HepG2 (cell line): ENCODE results near the gene SYT1. TPM values are rescaled to one million over a fixed set of nuclear protein-coding genes. Genes with fewer than 3 reads are reported as not detected.

ENCODE experiments used
- ATAC-seq: fragments of 200-7000 bp; cut with Tn5 transposase; 3 replicates; pipeline ENCODE4 v1.9.1; 2020; ENCODE audit warnings: mild to moderate bottlenecking, moderate library complexity
- BruUV-seq: library from RNA; stranded (reverse); fragments of 400-500 nt; replicated peaks from 2 replicates; lab custom pipeline; 2021; lab: Mats Ljungman, UMichigan
- CTCF ChIA-PET: fragments of 300-600 bp; formaldehyde crosslinking; extraction: SDS; loops from one replicate; lab custom pipeline; 2021; ENCODE audit warnings: low total read pairs, inconsistent platforms, low intra/inter-chr PET ratio; lab: Yijun Ruan, JAX
- POLR2A ChIA-PET: fragments of 350-600 bp; sonication (Branson Sonifier 250); formaldehyde crosslinking; loops from one replicate; lab custom pipeline; 2020; ENCODE audit warnings: antibody characterized with exemption, inconsistent platforms; lab: Yijun Ruan, JAX
- DNase-seq: peaks from one replicate; pipeline ENCODE4 v3.0.0-alpha.2; 2015; ENCODE audit warnings: low spot score
- FAIRE-seq: peaks from 3 replicates; lab custom pipeline; 2011; peaks lifted over from hg19 to GRCh38; lab: Jason Lieb, UNC
- H2AFZ ChIP-seq: one replicate; pipeline ENCODE4 v1.6.1; 2011; ENCODE audit warnings: low read length, inconsistent platforms
- H3K27ac ChIP-seq: fragments of 300-600 bp; 3 replicates; pipeline ENCODE4 v1.8.0; 2011; ENCODE audit warnings: mixed run types, mild to moderate bottlenecking, mixed read lengths, low read length, inconsistent platforms; ENCODE audit not compliant: insufficient read depth; ENCODE audit errors: extremely low read length
- H3K27me3 ChIP-seq, 2 experiments: fragments of 200-600 bp in 1 of 2; 2 replicates in 1 of 2; 3 replicates in 1 of 2; pipeline versions ENCODE4 v1.6.0 to v1.8.0; 2011; ENCODE audit warnings: low read length in 2 of 2, mild to moderate bottlenecking in 2 of 2, moderate library complexity in 2 of 2, inconsistent platforms in 1 of 2; ENCODE audit not compliant: insufficient read depth in 2 of 2, control insufficient read depth in 1 of 2
- H3K36me3 ChIP-seq, 2 experiments: fragments of 200-600 bp in 1 of 2; replicated peaks in 1 of 2; 2 replicates in 1 of 2; 3 replicates in 1 of 2; pipeline versions ENCODE4 v1.5.1 to v1.8.0; 2011; ENCODE audit warnings: low read length in 2 of 2, inconsistent platforms in 1 of 2; ENCODE audit not compliant: insufficient read depth in 2 of 2, control insufficient read depth in 1 of 2
- H3K4me1 ChIP-seq: 2 replicates; pipeline ENCODE4 v1.5.1; 2012; ENCODE audit warnings: low read length, inconsistent platforms; ENCODE audit not compliant: insufficient read depth
- H3K4me2 ChIP-seq: 2 replicates; pipeline ENCODE4 v1.6.0; 2011; ENCODE audit warnings: low read depth, low read length, inconsistent platforms
- H3K4me3 ChIP-seq, 3 experiments: fragments of 200-600 bp in 1 of 3; sonication (generic), shearing (Covaris generic) in 1 of 3; replicated peaks in 1 of 3; 2 replicates each; pipeline ENCODE4 v1.5.1; 2011 to 2016; ENCODE audit warnings: low read length in 3 of 3, inconsistent platforms in 2 of 3, low read depth in 2 of 3, mild to moderate bottlenecking in 2 of 3, control low read depth in 1 of 3, mixed read lengths in 1 of 3; ENCODE audit not compliant: insufficient read depth in 1 of 3
- H3K79me2 ChIP-seq: one replicate; pipeline ENCODE4 v1.6.1; 2011; ENCODE audit warnings: low read length, inconsistent platforms; ENCODE audit not compliant: insufficient read depth
- H3K9ac ChIP-seq: 2 replicates; pipeline ENCODE4 v1.6.0; 2011; ENCODE audit warnings: mild to moderate bottlenecking, low read depth, low read length, inconsistent platforms; ENCODE audit not compliant: insufficient read depth
- H3K9me3 ChIP-seq: 2 replicates; pipeline ENCODE4 v1.5.1; 2012; ENCODE audit warnings: mild to moderate bottlenecking, low read length
- H4K20me1 ChIP-seq: 2 replicates; pipeline ENCODE4 v1.6.0; 2011; ENCODE audit warnings: inconsistent platforms, mild to moderate bottlenecking, low read length, moderate library complexity; ENCODE audit not compliant: insufficient read depth
- CREM ChIP-seq, 2 experiments: sonication (generic) in 1 of 2; formaldehyde crosslinking in 1 of 2; IDR thresholded peaks; 2 replicates each; pipeline versions ENCODE4 v1.4.0 to v1.6.1; 2016 to 2020; ENCODE audit warnings: antibody characterized with exemption in 1 of 2, mild to moderate bottlenecking in 1 of 2, missing genetic modification reagents in 1 of 2
- FOXM1 ChIP-seq: sonication (generic); formaldehyde crosslinking; IDR thresholded peaks from 2 replicates; pipeline ENCODE4 v1.5.0; 2020; ENCODE audit warnings: missing genetic modification reagents
- HHEX ChIP-seq: IDR thresholded peaks from 2 replicates; pipeline ENCODE4 v1.6.1; 2016; ENCODE audit warnings: control low read depth
- NKX3-1 ChIP-seq: sonication (generic); formaldehyde crosslinking; IDR thresholded peaks from 2 replicates; pipeline ENCODE4 v1.5.0; 2020; ENCODE audit warnings: missing genetic modification reagents
- TRIM22 ChIP-seq: fragments of 450-650 bp; IDR thresholded peaks from 2 replicates; pipeline ENCODE4 v1.6.1; 2017
- ZBTB2 ChIP-seq: sonication (generic); formaldehyde crosslinking; IDR thresholded peaks from 2 replicates; pipeline ENCODE4 v1.8.0; 2022; ENCODE audit warnings: low read depth, missing genetic modification reagents
- ZSCAN12 ChIP-seq: sonication (generic); formaldehyde crosslinking; IDR thresholded peaks from 2 replicates; pipeline ENCODE4 v1.9.0; 2021; ENCODE audit warnings: mild to moderate bottlenecking, missing genetic modification reagents
- WGBS: methylation state at CpG from one replicate; pipeline ENCODE4 v1.1.6; 2017; ENCODE audit warnings: low lambda C conversion rate; 5-methylcytosine and 5-hydroxymethylcytosine counted together
- in situ Hi-C: cut with HindIII; loops from 2 replicates; pipeline ENCODE4 v1.10.0; 2017; ENCODE audit warnings: low pct_unique_long_range_greater_than_20kb; ENCODE audit not compliant: extremely low pct_ligation_motif_present
- intact Hi-C: fragments of 100-400 bp; cut with micrococcal nuclease; formaldehyde crosslinking; loops from one replicate; pipeline ENCODE4 v1.10.0; 2022; ENCODE audit not compliant: unreplicated experiment
- polyA plus RNA-seq, 8 experiments: library from polyadenylated mRNA; depleted of rRNA in 3 of 8; stranded (reverse) in 7 of 8; unstranded in 1 of 8; fragments of >200 nt; fragmentation: Illumina TruSeq in 4 of 8; extraction: Trizol in 4 of 8; gene quantifications; 2 replicates each; pipeline versions ENCODE4 v1.2.1 to v1.2.3, GENCODE V29; 2011 to 2016; ENCODE audit warnings: low read depth in 4 of 8, missing spikeins in 1 of 8, mixed read lengths in 1 of 8; ENCODE audit not compliant: insufficient read depth in 1 of 8
- total RNA-seq, 5 experiments: library from RNA; depleted of rRNA; stranded (reverse); fragments of >200 nt; fragmentation: Illumina TruSeq; extraction: Trizol; gene quantifications; 2 replicates each; pipeline ENCODE4 v1.2.3, GENCODE V29; 2016; ENCODE audit warnings: low read depth in 1 of 5

The SYT1 gene
- total and polyA plus RNA-seq, 2 of the 13 experiments (the other 11 are each of a cell fraction or from before 2014, with no cell fraction given) = not detected

GRCh38 chr12:79055926-79056674 is 191.5 kb downstream of the SYT1 start:
- H3K9me3 ChIP-seq = no peaks in the 10 kb centered on the region
- TF ChIP-seq FOXM1 (CRISPR knock-in tag) = no peak
- no peak for TF ChIP-seq NKX3-1
- TF ChIP-seq TRIM22 = no peak
- TF ChIP-seq CREM (IDR thresholded peaks at IDR 0.05) = no peak
- no peak for TF ChIP-seq CREM (CRISPR knock-in tag; IDR thresholded peaks at IDR 0.05)
- no peak for TF ChIP-seq ZSCAN12
- no peak for TF ChIP-seq ZBTB2
- TF ChIP-seq HHEX (CRISPR knock-in tag) = no peak
- no peaks in the 10 kb centered on the region for H3K4me1 ChIP-seq
- DNase-seq (no peak), FAIRE-seq (no peak), ATAC-seq (no peak)
- H3K79me2 ChIP-seq = no peaks in the 10 kb centered on the region
- H3K36me3 ChIP-seq = no peaks in the 10 kb centered on the region
- H4K20me1 ChIP-seq = no peaks in the 10 kb centered on the region
- intact Hi-C loops (no loop called here), in situ Hi-C loops (no loop called here)
- BruUV-seq = no TSS peak
- H2AFZ ChIP-seq = no peak overlapping the region
- H3K4me3 ChIP-seq = no peak overlapping the region
- H3K4me2 ChIP-seq = no peak overlapping the region
- CTCF ChIA-PET = no interaction called here
- POLR2A ChIA-PET = no interaction called here
- H3K27ac ChIP-seq = no peak overlapping the region
- no peaks in the 10 kb centered on the region for H3K27me3 ChIP-seq
- no peak overlapping the region for H3K9ac ChIP-seq
- 0% methylated on average over 3 of the region's 3 CpGs for WGBS
